HUES6 (cell line): ENCODE measurements around the gene LCN12.
A peak's percentile ranks its signal among the peaks of the same experiment; 100 is the strongest.

Experiments
- H3K27ac ChIP-seq: 2 replicates; pipeline ENCODE4 v1.7.0; 2013; ENCODE audit warnings: low read depth, mild to moderate bottlenecking, low read length, inconsistent platforms
- H3K27me3 ChIP-seq: 2 replicates; pipeline ENCODE4 v1.6.1; 2013; ENCODE audit warnings: low read length; ENCODE audit not compliant: control insufficient read depth, insufficient read depth
- H3K36me3 ChIP-seq: 2 replicates; pipeline ENCODE4 v1.6.1; 2013; ENCODE audit warnings: low read length; ENCODE audit not compliant: control insufficient read depth, insufficient read depth
- H3K4me1 ChIP-seq: 2 replicates; pipeline ENCODE4 v1.6.1; 2013; ENCODE audit warnings: low read length; ENCODE audit not compliant: control insufficient read depth, insufficient read depth
- H3K4me3 ChIP-seq: 2 replicates; pipeline ENCODE4 v1.5.1; 2013; ENCODE audit warnings: low read depth, low read length
- H3K9ac ChIP-seq: one replicate; pipeline ENCODE4 v1.6.1; 2013; ENCODE audit warnings: mild to moderate bottlenecking, low read length
- H3K9me3 ChIP-seq: 2 replicates; pipeline ENCODE4 v1.6.1; 2013; ENCODE audit warnings: low read depth, low read length; ENCODE audit not compliant: control insufficient read depth, insufficient read depth

Gene LCN12

DNA sequence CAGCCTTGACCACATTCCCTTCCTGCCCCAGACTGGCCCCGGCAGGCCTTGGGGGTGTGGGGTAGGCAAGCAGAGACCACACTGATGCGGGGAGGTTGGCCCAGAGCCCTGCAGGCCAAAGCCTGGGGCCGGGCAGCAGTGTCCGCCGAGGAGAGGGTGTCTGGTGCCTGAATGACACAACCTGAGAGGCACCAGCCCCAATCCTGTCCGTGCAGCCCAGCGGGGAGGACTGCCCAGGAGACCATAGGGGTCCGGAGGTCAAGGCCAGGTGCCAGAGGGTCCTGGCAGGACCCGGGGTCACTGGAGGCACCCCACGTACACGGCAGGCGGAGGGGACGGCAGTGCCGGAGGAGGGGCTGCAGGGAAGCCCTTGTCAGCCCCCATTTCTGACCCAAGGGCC, 19.7 kb downstream of the LCN12 start:
- no peaks in the 10 kb centered on the region for H3K4me1 ChIP-seq
- H3K9ac ChIP-seq: no peak overlapping the region
- H3K9me3 ChIP-seq: no peaks in the 10 kb centered on the region
- 0 out of 2 replicates have a peak, but pooled peaks cover under 1% of the 10 kb centered on the region for H3K27me3 ChIP-seq
- no peaks in the 10 kb centered on the region for H3K36me3 ChIP-seq
- no peak overlapping the region for H3K27ac ChIP-seq
- H3K4me3 ChIP-seq: no peak overlapping the region

DNA sequence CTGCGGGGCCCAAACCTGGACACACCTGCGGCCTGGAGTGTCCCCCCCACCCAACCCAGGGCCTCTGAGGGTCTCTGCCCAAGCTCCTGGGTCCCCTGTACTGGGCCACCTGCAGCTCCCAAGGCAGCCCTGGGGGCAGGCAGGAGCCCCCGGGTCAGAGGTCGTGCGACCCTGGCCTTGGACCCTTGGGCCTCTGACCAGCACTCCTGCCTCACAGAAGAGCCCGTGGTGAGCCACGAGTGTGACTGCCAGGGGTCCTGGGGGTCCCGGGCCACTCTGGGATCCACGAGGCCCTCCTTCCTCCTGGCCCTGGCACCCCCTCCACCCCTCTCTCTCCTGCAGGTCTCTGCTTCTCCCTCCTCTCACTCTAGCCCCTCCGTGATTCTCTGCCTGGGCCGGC, 20.3 kb downstream of the LCN12 start:
- H3K4me3 ChIP-seq: no peak overlapping the region
- H3K27ac ChIP-seq: no peak overlapping the region
- peaks cover 6% of the 10 kb centered on the region; the same call in 1 of the 2 replicates for H3K27me3 ChIP-seq
- peaks cover 4% of the 10 kb centered on the region; the same call in 1 of the 2 replicates for H3K4me1 ChIP-seq
- no peaks in the 10 kb centered on the region for H3K9me3 ChIP-seq
- H3K9ac ChIP-seq: no peak overlapping the region
- H3K36me3 ChIP-seq: no peaks in the 10 kb centered on the region

DNA sequence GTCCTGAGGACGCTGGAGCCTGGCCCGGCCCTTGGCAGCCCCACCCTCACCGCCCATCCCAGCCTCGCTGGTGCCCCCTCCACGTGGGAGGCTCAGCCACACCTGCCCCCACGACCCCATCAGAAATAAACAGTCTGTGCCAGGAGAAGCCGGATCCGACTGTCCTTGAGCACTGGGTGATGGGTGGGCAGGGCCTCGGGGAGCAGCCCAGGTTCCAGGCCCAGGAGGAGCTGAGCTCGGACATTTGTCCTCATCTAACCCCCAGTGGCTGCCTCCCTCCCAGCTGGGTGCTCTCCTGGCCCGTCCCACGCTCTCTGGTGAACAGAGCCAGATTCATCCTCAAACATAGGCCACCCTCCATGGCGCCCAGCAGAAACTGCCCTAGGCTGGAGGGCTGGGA, 20.7 kb downstream of the LCN12 start:
- peaks cover 7% of the 10 kb centered on the region; the same call in 1 of the 2 replicates for H3K4me1 ChIP-seq
- H3K4me3 ChIP-seq: no peak overlapping the region
- H3K36me3 ChIP-seq: no peaks in the 10 kb centered on the region
- H3K27me3 ChIP-seq: peaks cover 9% of the 10 kb centered on the region; the same call in 1 of the 2 replicates
- H3K9ac ChIP-seq: no peak overlapping the region
- H3K9me3 ChIP-seq: no peaks in the 10 kb centered on the region
- H3K27ac ChIP-seq: no peak overlapping the region

DNA sequence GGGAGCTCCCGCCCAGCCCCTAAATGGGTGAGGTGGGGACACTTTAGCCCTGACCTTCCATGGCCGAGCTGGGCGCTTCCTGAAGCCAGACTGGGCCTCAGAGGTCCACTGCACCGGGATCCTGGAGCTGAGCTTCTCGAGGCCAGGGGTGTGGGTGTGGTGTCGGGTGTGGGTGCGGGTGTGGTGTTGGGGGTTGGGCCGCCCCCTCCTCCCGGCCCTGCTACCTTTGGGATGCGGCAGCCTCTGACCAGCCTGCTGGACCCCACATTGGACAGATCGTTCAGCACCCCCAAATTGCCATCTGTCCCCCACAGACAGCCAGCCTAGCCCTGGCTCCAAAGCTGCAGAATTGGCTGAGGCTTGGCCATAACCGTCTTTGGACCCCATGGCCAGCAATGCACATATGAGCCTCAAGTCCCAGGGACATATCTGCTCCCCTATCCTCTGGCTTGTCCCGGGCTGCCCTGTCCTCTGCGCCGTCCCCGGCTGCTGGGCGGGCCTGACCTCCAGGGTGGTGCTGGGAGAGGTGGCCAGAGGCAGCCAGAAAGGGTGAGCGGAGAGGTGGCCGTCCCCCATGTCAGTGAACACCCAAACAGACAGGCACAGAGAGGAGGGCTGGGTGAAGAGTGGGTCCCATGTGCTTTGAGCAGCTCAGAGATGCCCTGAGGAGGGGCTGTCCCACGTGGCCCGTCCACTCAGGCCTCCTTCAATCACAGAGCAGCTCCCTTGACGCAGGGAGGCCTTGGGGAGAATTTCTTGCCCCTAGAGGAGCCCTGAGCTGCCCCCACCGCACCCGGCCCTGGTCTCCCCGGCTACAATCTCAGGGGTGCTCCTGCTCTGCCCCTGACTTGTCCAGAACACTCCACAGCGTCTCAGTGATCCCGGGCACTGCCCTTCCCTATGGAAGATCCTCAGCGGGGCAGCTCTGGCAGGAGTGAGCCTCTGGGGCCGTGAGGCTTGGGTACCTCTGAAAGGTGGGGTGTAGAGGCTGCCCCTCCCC, 21.8 kb downstream of the LCN12 start:
- no peaks in the 10 kb centered on the region for H3K9me3 ChIP-seq
- peaks cover 7% of the 10 kb centered on the region for H3K4me1 ChIP-seq
- H3K36me3 ChIP-seq: no peaks in the 10 kb centered on the region
- H3K27me3 ChIP-seq: peaks cover 9% of the 10 kb centered on the region; the same call in 1 of the 2 replicates
- no peak overlapping the region for H3K9ac ChIP-seq
- no peak overlapping the region for H3K27ac ChIP-seq
- H3K4me3 ChIP-seq: no peak overlapping the region

DNA sequence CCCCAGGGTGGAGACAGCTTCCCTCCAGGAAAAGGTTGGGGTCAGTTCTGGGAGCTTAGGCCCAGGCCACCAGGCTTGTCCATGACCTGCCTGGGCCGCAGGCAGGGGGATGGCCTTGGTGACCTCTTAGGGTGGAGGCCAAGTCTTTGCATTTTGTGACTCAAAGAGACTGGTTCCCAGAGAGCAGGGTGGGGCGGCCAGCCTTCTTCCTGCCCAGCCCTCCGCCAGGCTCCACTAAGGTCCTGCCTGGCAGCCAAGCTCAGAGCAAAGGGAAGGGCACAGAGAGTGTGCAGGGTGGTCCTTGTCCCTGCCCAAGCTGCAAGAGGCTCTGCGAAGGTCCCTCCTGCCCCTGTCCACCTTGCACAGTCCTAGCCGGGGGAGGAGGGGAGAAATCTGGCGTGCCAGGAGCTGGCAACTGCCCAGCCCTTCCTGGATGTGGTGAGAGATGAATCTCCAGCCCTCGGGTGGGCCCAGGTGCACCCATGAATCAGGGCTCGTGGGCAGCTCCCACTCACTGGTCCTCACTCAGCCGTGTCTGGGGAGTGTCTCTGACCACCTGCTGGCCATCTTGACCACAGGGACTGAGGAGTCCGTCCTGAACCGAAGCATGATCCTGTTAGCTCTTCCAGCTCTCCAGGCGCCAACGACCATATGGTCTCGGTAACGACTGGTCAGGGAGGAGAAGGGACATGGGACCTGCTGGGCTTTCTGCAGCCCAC, 22.9 kb downstream of the LCN12 start:
- peaks cover 9% of the 10 kb centered on the region; the same call in 1 of the 2 replicates for H3K27me3 ChIP-seq
- H3K36me3 ChIP-seq: no peaks in the 10 kb centered on the region
- H3K4me1 ChIP-seq: peaks cover 7% of the 10 kb centered on the region
- H3K9me3 ChIP-seq: no peaks in the 10 kb centered on the region
- H3K4me3 ChIP-seq: no peak overlapping the region
- no peak overlapping the region for H3K27ac ChIP-seq
- no peak overlapping the region for H3K9ac ChIP-seq

DNA sequence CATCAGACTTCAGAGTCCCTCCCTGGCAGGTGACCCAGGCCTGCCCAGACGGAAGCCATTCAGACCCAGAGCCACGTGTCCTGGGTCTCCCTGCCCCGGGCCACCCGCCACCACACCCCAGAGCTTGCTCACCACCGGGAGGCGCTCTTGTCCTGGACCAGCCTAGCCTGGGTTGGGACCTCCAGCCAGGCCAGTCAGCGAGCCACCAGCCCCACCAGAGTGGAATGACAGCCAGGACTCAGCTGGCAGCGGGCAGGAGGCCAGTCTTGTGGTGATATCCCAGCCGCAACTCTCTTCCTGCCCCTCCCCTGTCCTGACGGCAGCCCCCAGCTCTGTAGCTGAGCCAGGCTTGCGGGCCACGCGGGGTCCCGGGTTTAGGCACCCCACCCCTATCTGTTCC, 23.6 kb downstream of the LCN12 start:
- H3K36me3 ChIP-seq: no peaks in the 10 kb centered on the region
- peaks cover 9% of the 10 kb centered on the region; the same call in 1 of the 2 replicates for H3K27me3 ChIP-seq
- peaks cover 7% of the 10 kb centered on the region for H3K4me1 ChIP-seq
- no peaks in the 10 kb centered on the region for H3K9me3 ChIP-seq
- H3K9ac ChIP-seq: no peak overlapping the region
- no peak overlapping the region for H3K4me3 ChIP-seq
- no peak overlapping the region for H3K27ac ChIP-seq

DNA sequence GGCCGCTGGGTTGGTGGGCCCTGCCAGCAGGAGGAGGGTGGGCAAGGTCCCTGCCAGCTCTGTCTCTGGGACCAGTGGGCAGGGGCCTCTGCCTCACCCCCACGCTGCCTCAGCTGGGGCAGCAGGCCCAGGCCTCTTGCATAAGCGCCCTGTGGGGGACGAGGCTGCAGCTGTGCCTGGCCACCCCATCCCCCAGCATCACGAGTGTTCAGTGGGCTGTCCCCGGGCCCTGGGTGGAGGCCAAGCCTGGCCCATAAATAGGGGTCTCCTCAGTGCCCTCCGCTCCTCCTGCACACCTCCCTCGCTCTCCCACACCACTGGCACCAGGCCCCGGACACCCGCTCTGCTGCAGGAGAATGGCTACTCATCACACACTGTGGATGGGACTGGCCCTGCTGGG, 25.1 kb downstream of the LCN12 start, which contains the start of gene PTGDS:
Gene PTGDS (plus strand): TSS at position 282 of the 400 bp plus-strand sequence. CDS start 75 bp downstream, at position 357.
- Histone ChIP-seq H3K9me3 (no peaks in the 10 kb centered on the region), H3K27me3 (peaks cover 9% of the 10 kb centered on the region; the same call in 1 of the 2 replicates), H3K36me3 (no peaks in the 10 kb centered on the region), H3K4me1 (peaks cover 7% of the 10 kb centered on the region), H3K9ac (no peak within 1 kb of the TSS), H3K27ac (no peak within 1 kb of the TSS), H3K4me3 (peak within 1 kb of the TSS; percentile 78)

DNA sequence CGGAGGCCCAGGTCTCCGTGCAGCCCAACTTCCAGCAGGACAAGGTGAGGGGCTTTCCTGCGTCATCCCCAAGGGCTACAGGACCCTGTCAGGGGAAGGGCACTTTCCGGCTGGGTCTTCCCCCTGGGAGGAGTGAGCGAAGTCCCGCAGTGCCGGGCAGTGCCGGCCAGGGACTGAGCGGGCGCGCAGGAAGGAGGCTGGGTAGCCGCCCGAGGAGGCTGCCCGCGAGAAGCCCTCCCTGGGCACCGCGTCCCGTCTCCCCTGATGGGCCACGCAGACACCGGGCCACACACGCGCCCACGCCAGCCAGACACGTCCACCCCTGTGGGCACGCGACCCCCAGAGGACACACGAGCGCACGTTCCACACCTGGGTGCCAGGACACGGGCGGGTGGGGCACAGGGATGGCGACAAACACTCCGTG, 25.6 kb downstream of the LCN12 start:
- peaks cover 7% of the 10 kb centered on the region for H3K4me1 ChIP-seq
- no peaks in the 10 kb centered on the region for H3K36me3 ChIP-seq
- H3K9ac ChIP-seq: no peak overlapping the region
- H3K27ac ChIP-seq: no peak overlapping the region
- no peaks in the 10 kb centered on the region for H3K9me3 ChIP-seq
- H3K27me3 ChIP-seq: peaks cover 9% of the 10 kb centered on the region; the same call in 1 of the 2 replicates
- H3K4me3 ChIP-seq: peak overlapping the region; percentile 78

DNA sequence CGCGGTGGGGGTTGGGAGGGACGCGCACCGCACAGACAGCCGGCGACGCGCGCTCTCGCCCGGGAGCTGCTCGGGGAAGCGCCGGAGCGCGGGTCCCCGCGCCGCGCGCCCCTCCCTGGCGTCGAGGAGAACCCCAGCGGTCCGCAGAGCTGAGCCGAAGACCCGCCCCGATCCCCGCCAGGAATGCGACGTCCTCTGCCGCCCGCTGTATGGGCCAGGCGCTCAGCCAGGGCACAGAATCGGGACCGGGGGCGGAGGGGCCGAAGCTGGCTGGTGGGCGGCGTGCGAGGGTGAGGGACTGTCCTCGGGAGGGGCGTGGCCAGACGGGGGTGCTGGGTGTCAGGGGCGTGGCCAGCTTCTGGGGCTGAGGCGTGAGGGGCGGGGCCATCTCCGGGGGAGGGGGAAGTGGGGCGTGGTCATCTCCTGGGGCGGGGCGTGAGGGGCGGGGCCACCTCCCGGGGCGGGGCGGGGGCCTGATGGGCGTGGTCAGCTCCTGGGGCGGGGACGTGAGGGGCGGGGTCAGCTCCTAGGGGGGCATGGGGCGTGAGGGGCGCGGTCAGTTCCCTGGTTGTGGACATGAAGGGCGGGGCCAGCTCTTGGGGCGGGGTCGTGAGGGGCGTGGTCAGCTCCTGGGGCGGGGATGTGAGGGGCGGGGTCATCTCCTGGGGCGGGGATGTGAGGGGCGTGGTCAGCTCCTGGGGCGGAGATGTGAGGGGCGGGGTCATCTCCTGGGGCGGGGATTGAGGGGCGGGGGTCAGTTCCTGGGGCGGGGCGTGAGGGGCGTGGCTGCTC, 26.2 kb downstream of the LCN12 start:
- peak overlapping the region; percentile 78 for H3K4me3 ChIP-seq
- peaks cover 9% of the 10 kb centered on the region; the same call in 1 of the 2 replicates for H3K27me3 ChIP-seq
- no peaks in the 10 kb centered on the region for H3K9me3 ChIP-seq
- H3K27ac ChIP-seq: no peak overlapping the region
- no peak overlapping the region for H3K9ac ChIP-seq
- no peaks in the 10 kb centered on the region for H3K36me3 ChIP-seq
- peaks cover 7% of the 10 kb centered on the region for H3K4me1 ChIP-seq

DNA sequence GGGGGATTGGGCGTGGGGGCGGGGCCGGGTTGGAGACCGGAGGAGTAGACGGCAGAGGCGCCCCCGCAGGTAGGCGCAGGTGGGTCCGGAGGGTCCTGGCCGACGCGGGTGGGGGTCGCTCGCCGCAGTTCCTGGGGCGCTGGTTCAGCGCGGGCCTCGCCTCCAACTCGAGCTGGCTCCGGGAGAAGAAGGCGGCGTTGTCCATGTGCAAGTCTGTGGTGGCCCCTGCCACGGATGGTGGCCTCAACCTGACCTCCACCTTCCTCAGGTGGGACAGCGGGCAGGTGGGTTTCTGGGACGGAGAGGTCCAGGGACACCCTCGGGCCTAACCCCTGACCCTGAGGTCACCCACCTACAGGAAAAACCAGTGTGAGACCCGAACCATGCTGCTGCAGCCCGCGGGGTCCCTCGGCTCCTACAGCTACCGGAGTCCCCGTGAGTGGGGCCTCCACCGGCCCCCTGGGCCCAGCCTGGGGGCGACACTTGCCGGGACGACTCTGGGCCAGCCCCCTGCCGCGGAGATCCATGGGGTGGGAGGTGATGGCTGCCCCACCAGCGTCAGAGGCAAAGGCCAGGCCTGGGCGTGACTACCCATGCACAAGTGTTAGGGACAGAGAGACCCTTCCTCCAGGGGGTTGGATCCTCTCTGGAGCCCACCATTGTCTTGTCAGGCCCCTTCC, 26.9 kb downstream of the LCN12 start:
- H3K4me1 ChIP-seq: peaks cover 7% of the 10 kb centered on the region
- no peaks in the 10 kb centered on the region for H3K9me3 ChIP-seq
- peak overlapping the region; percentile 41; the same call in 1 of the 2 replicates for H3K4me3 ChIP-seq
- no peak overlapping the region for H3K9ac ChIP-seq
- H3K27me3 ChIP-seq: peaks cover 14% of the 10 kb centered on the region; the same call in 1 of the 2 replicates
- H3K27ac ChIP-seq: no peak overlapping the region
- no peaks in the 10 kb centered on the region for H3K36me3 ChIP-seq
